Brain microvascular endothelial cell (primary cell): ENCODE results near the gene AXIN1.

Experiments
- DNase-seq: peaks from one replicate; pipeline ENCODE4 v3.0.0-alpha.2; 2020
- H3K27ac ChIP-seq: fragments of 250-450 bp; sonication (Bioruptor Pico); 2 replicates; pipeline ENCODE4 v1.5.1; 2020; ENCODE audit warnings: mild to moderate bottlenecking, moderate library complexity
- H3K27me3 ChIP-seq: fragments of 250-450 bp; sonication (Bioruptor Pico); replicated peaks from 2 replicates; pipeline ENCODE4 v1.5.1; 2020; ENCODE audit warnings: mild to moderate bottlenecking
- H3K36me3 ChIP-seq: fragments of 250-450 bp; sonication (Bioruptor Pico); replicated peaks from 2 replicates; pipeline ENCODE4 v1.5.1; 2020; ENCODE audit warnings: mild to moderate bottlenecking
- H3K4me3 ChIP-seq: 2 replicates; pipeline ENCODE4 v1.5.1; 2011; ENCODE audit warnings: low read depth, mild to moderate bottlenecking, control low read depth, low read length, moderate library complexity
- in situ Hi-C: cut with HindIII; loops from 2 replicates; pipeline ENCODE4 v1.10.0; 2017; ENCODE audit warnings: low sequenced_read_pairs, low pct_ligation_motif_present
- TF ChIP-seq, protein P1 (sequence below): IDR thresholded peaks from 2 replicates; pipeline ENCODE4 v1.5.1; 2011; ENCODE audit warnings: low read depth, mild to moderate bottlenecking, moderate library complexity, low read length, control low read depth, inconsistent platforms; ENCODE audit errors: missing control alignments

Gene AXIN1

DNA sequence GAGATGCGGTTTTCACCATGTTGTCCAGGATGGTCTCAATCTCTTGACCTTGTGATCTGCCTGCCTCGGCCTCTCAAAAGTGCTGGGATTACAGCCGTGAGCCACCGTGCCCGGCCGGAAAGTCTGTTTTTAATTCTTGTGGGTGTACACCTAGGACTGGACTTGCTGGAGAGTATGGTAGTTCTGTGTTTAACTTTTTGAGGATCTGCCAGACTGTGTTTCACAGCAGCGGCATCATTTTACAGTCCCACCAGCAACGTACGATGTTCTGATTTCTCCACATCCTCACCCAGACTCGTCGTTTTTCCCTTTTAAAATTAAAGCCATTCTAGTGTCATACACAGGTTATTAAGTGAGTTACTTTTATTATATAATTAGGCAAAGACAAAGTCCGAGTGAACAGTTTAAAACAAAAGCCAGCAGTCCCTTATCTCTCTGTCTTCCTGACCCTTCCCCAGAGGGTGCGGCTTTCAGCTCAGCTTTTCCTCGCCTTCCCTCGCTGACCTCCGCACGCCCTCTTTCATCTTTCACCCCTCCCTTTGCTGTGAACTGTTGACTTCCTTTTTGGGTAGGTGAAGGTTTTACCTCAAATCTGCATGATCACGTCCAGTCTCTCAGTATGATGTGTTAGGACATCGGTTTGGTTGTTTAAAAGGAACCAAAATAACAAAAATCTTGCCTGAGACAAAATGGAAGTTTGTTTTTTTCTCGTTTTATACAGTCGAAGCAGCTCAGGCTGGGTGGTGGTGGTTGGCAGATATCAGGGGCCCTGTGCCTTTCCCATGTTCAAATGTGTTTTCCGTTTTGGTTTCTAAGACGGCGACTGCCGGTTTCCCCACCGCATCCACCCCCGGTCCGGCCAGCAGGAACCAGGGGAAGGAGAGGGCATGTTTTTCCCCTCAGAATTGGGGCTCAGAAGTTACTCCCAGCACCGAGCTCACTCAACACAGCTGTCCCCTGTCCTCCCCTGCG lies 99.9 kb downstream of the AXIN1 start:
- Histone ChIP-seq H3K4me3 (no peak overlapping the region), H3K27me3 (no peaks in the 10 kb centered on the region), H3K36me3 (peaks cover 8% of the 10 kb centered on the region), H3K27ac (no peak overlapping the region)
- TF ChIP-seq, protein P1, sequence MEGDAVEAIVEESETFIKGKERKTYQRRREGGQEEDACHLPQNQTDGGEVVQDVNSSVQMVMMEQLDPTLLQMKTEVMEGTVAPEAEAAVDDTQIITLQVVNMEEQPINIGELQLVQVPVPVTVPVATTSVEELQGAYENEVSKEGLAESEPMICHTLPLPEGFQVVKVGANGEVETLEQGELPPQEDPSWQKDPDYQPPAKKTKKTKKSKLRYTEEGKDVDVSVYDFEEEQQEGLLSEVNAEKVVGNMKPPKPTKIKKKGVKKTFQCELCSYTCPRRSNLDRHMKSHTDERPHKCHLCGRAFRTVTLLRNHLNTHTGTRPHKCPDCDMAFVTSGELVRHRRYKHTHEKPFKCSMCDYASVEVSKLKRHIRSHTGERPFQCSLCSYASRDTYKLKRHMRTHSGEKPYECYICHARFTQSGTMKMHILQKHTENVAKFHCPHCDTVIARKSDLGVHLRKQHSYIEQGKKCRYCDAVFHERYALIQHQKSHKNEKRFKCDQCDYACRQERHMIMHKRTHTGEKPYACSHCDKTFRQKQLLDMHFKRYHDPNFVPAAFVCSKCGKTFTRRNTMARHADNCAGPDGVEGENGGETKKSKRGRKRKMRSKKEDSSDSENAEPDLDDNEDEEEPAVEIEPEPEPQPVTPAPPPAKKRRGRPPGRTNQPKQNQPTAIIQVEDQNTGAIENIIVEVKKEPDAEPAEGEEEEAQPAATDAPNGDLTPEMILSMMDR, result no peak
- in situ Hi-C loops, result no loop called here
- no peak for DNase-seq

DNA sequence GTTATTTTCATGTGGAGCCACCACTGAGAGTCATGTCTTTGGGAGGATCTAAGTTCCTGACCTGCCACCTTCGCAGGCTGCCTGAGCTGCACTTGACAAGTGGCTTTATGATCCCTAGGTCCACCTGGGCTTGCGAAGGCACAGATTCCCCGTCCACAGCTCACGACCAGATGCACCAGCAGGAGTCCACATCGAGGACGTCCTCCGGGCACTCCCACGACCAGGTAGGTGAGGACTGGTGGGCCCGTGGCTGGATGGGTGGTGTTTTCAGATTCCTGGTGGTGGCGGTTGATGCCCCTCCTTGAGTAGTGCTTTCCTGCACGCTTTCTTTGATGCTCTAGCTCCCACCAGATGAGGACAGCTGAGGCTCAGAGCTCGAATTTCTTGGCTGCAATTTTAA lies 103.1 kb downstream of the AXIN1 start:
- no peak for DNase-seq
- Histone ChIP-seq H3K36me3 (peaks cover 1% of the 10 kb centered on the region), H3K27me3 (no peaks in the 10 kb centered on the region), H3K4me3 (no peak overlapping the region), H3K27ac (no peak overlapping the region)
- in situ Hi-C loops, result no loop called here
- TF ChIP-seq, protein P1, result no peak

DNA sequence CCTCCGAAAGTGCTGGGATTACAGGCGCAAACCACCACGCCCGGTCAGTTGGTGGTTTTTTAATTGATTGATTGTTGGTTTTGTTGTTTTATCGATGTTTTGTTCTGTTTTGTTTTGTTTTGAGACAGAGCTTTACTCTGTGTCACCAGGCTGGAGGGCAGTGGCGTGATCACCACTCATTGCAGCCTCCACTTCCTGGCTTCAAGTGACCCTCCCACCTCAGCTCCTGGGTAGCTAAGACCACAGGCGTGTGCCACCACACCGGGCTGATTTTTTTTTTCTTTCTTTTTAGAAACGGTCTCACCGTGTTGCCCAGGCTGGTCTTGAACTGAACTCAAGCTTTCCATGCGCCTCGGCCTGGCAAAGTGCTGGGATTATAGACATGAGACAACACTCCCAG lies 105.5 kb downstream of the AXIN1 start:
- H3K27me3 ChIP-seq, result no peaks in the 10 kb centered on the region
- TF ChIP-seq, protein P1, result no peak
- in situ Hi-C loops, result no loop called here

DNA sequence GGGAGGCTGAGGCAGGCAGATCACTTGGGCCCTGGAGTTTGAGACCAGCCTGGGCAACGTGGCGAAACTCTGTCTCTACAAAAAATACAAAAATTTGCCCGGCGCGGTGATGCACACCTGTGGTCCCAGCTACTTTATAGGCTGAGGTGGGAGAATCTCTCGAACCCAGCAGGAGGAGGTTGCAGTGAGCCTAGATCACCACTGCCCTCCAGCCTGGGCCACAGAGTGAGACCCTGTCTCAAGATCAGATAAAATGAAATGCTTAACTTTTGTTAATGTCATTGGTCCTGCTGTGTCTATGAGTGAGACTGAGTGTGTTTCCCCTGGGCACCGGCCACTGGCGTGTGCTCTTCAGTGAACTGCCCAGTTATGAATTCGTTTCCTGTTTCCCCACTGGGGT lies 107.4 kb downstream of the AXIN1 start:
- Histone ChIP-seq H3K27me3 (no peaks in the 10 kb centered on the region), H3K4me3 (no peak overlapping the region), H3K36me3 (no peaks in the 10 kb centered on the region), H3K27ac (no peak overlapping the region)
- no peak for DNase-seq
- TF ChIP-seq, protein P1, result no peak
- in situ Hi-C loops, result no loop called here

More for the DNA sequence above, 105.5 kb downstream of the AXIN1 start:
- Histone ChIP-seq H3K36me3 (no peaks in the 10 kb centered on the region), H3K27ac (no peak overlapping the region), H3K4me3 (no peak overlapping the region)
- DNase-seq, result no peak

DNA sequence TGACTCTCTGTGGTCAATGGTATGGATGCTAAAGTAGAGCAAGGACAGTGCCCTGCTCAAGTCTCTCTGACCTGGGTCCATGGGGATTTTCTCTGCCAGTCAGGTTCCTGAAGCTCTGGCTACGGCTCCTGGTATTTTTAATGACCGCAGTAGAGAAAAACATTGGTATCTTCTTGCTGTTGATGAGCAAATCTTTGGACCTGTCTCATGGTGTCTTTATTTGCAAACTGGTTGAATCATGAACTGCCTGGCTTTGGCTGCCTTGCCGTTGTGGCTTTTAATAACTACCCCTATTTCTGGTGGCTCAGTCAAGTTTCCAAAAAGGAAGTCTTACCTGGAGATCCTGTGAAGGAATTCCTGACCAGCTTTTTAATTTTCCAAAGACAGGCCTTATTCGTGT lies 109.2 kb downstream of the AXIN1 start:
- no peak for DNase-seq
- Histone ChIP-seq H3K27ac (no peak overlapping the region), H3K36me3 (no peaks in the 10 kb centered on the region), H3K27me3 (no peaks in the 10 kb centered on the region), H3K4me3 (no peak overlapping the region)
- in situ Hi-C loops, result no loop called here
- TF ChIP-seq, protein P1, result no peak
